ENCODE results near the gene NARS2.

DNA sequence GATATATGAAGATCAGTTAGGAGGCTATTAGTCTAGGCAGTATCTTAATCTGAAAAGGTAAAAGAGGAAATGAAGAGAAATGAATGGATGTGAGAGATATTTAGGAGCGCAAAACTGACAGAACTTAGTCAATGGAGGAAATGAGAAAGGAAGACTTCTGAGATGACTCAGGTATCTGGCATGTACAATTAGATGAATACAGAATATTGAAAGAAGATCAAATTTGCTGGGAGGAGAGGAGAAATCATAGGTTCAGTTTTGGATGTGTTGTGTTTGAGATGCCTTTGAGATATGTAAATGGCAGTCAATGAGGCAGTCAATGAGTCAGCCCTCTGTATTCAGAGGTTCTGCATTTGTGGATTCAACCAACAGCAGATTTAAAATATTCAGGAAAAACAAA lies 114.2 kb downstream of the NARS2 start:
- TF ChIP-seq, protein P1, sequence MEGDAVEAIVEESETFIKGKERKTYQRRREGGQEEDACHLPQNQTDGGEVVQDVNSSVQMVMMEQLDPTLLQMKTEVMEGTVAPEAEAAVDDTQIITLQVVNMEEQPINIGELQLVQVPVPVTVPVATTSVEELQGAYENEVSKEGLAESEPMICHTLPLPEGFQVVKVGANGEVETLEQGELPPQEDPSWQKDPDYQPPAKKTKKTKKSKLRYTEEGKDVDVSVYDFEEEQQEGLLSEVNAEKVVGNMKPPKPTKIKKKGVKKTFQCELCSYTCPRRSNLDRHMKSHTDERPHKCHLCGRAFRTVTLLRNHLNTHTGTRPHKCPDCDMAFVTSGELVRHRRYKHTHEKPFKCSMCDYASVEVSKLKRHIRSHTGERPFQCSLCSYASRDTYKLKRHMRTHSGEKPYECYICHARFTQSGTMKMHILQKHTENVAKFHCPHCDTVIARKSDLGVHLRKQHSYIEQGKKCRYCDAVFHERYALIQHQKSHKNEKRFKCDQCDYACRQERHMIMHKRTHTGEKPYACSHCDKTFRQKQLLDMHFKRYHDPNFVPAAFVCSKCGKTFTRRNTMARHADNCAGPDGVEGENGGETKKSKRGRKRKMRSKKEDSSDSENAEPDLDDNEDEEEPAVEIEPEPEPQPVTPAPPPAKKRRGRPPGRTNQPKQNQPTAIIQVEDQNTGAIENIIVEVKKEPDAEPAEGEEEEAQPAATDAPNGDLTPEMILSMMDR (IDR thresholded peaks at IDR 0.05), result no peak
- TF ChIP-seq POLR2A (IDR thresholded peaks at IDR 0.05) (no peak), EP300 (IDR thresholded peaks at IDR 0.05) (no peak)

Data from gastroesophageal sphincter (tissue), 3 donors.